Stimulated activated CD4-positive, alpha-beta T cell treated with anti-CD3 and anti-CD28 coated beads, TNF-alpha, amount 100 ng/mL, for 4 hours (primary cell): ENCODE measurements around the gene IMMP1L.
"Not testable (repeated sequence)": the region's sequence is repeated elsewhere in the genome, so short reads cannot be mapped to it uniquely, and the experiment has no call there.

Experiments used
- DNase-seq, 3 experiments: peaks; one replicate each; pipeline ENCODE4 v3.0.0-alpha.2; 2020; ENCODE audit warnings: low read depth in 3 of 3

The IMMP1L gene

GRCh38 chr11:31509429-31510345, at the start of gene IMMP1L, which contains the start of gene ELP4:
Gene IMMP1L, minus strand, starts transcription at chr11:31509622. Its CDS starts 46,346 bp downstream, at chr11:31463276.
Gene ELP4, plus strand, starts transcription at chr11:31509767. Its CDS starts 18 bp downstream, at chr11:31509785.
- DNase-seq, result peak; percentile 79 to 92 (median 90)

GRCh38 chr11:31558001-31558400, 48.6 kb upstream of the IMMP1L start:
- DNase-seq, result no peak

GRCh38 chr11:31555938-31556337, 46.5 kb upstream of the IMMP1L start:
- no peak for DNase-seq

GRCh38 chr11:31542862-31543261, 33.4 kb upstream of the IMMP1L start:
- DNase-seq, result no peak

- DNase-seq, result no peak
Measured at GRCh38 chr11:31535479-31535878, 26.1 kb upstream of the IMMP1L start.

- DNase-seq, result no peak
Measured at GRCh38 chr11:31531293-31531692, 21.9 kb upstream of the IMMP1L start.

- no peak for DNase-seq
Measured at GRCh38 chr11:31529701-31530100, 20.3 kb upstream of the IMMP1L start.

GRCh38 chr11:31529189-31529588, 19.8 kb upstream of the IMMP1L start:
- no peak for DNase-seq

GRCh38 chr11:31521497-31522150, 12.2 kb upstream of the IMMP1L start:
- no peak for DNase-seq

GRCh38 chr11:31512117-31512516, 2.7 kb upstream of the IMMP1L start:
- DNase-seq, result no peak

- no peak for DNase-seq
Measured at GRCh38 chr11:31509051-31509428, 382 bp downstream of the IMMP1L start.

- DNase-seq, result no peak
Measured at GRCh38 chr11:31500560-31500959, 8.9 kb downstream of the IMMP1L start.

GRCh38 chr11:31499576-31500178, 9.7 kb downstream of the IMMP1L start:
- DNase-seq, result no peak

- not testable (repeated sequence) for DNase-seq
Measured at GRCh38 chr11:31493762-31494161, 15.7 kb downstream of the IMMP1L start.

GRCh38 chr11:31493235-31493634, 16.2 kb downstream of the IMMP1L start:
- DNase-seq, result no peak

GRCh38 chr11:31492320-31492913, 17.0 kb downstream of the IMMP1L start:
- DNase-seq, result no peak

GRCh38 chr11:31487848-31488247, 21.6 kb downstream of the IMMP1L start:
- DNase-seq, result no peak

GRCh38 chr11:31484497-31484896, 24.9 kb downstream of the IMMP1L start:
- DNase-seq, result no peak

GRCh38 chr11:31480930-31481329, 28.5 kb downstream of the IMMP1L start:
- no peak for DNase-seq

GRCh38 chr11:31479066-31479465, 30.4 kb downstream of the IMMP1L start:
- no peak for DNase-seq

- no peak for DNase-seq
Measured at GRCh38 chr11:31478223-31478590, 31.2 kb downstream of the IMMP1L start.
